ENCODE data around the gene FRAS1.

DNA sequence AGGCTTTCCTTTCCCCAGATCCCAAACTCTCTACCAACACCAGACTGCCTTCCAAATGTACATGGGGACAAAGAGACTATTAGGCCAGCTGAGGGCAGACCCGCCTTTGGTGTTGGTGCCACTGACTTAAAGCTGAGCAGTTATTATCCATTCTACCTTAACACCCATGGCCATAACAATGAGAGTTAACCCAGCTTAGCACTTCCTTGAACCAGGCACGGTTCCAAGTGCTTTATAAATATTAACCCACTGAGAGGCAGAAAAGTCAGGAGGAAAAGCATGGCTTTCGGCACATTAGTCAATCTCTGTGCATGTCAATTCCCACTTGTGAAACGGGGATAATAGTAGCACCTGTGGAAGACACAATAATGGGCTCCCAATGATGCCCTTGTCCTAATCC, 251.4 kb downstream of the FRAS1 start:
- no peak for TF ChIP-seq EZH2 (IDR thresholded peaks at IDR 0.05)
- no peak for TF ChIP-seq POLR2AphosphoS5 (IDR thresholded peaks at IDR 0.05; ENCODE audit: borderline replicate concordance, low read depth, low read length)
